Muscle layer of duodenum (tissue), 2 donors: ENCODE results near the gene CAMK1D.
"Not testable (repeated sequence)": the region's sequence is repeated elsewhere in the genome, so short reads cannot be mapped to it uniquely, and the experiment has no call there.

Experiments
- H3K27ac ChIP-seq: one replicate; pipeline ENCODE4 v1.7.0; 2013; ENCODE audit warnings: mild to moderate bottlenecking, low read length
- H3K27me3 ChIP-seq: one replicate; pipeline ENCODE4 v1.7.0; 2013; ENCODE audit warnings: low read depth, mild to moderate bottlenecking, control low read depth, low read length
- H3K36me3 ChIP-seq, 2 donors: one replicate each; pipeline ENCODE4 v1.7.0; 2013; ENCODE audit warnings: low read length in 2 of 2, control low read depth in 1 of 2, mild to moderate bottlenecking in 1 of 2; ENCODE audit not compliant: insufficient read depth in 2 of 2, control insufficient read depth in 1 of 2
- H3K4me1 ChIP-seq, 2 donors: one replicate each; pipeline ENCODE4 v1.7.0; 2013; ENCODE audit warnings: low read length in 2 of 2, mild to moderate bottlenecking in 2 of 2, control low read depth in 1 of 2, moderate library complexity in 1 of 2; ENCODE audit not compliant: insufficient read depth in 2 of 2, control insufficient read depth in 1 of 2
- H3K4me3 ChIP-seq, 2 donors: one replicate each; pipeline ENCODE4 v1.7.0; 2013; ENCODE audit warnings: low read length in 2 of 2, low read depth in 1 of 2, mild to moderate bottlenecking in 1 of 2
- H3K9me3 ChIP-seq, 2 donors: one replicate each; pipeline ENCODE4 v1.7.0; 2013; ENCODE audit warnings: low read length in 2 of 2, control low read depth in 1 of 2, mild to moderate bottlenecking in 1 of 2; ENCODE audit not compliant: control insufficient read depth in 1 of 2
- donor health status: healthy.

CAMK1D gene

DNA sequence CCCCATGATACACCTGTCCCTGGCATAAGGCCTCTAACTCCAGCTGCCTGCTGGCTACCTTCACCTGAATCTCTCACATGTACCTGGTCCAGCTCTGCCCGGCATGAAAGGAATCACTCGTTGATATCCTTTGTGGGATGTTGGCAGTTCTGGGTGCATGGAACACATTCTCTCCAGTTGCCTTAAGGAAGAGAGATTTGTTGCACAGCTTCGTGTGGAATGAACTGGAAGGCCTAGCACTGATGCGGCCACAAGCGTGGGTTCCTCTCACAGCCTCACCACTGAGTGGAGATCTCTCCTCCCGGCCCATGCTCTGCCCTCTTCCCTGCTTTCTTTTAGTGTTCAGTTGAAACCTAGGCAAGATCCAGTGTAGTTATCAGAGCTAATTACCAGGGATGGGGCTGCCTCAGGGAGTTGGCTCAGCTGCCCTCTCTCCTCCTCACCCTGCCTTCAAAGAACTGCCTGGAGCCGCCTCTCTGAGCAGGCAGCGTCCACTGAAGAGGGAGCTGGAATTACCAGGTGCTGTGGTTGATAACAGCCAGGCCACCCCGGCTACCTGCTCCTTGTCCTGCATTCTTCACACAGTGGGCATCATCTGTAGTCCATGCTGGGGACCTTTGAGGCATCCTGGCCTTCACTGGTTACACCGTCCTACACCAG, 457.9 kb downstream of the CAMK1D start:
- Histone ChIP-seq H3K27ac (no peak overlapping the region), H3K4me3 (no peak overlapping the region), H3K4me1 (no peaks in the 10 kb centered on the region), H3K27me3 (no peaks in the 10 kb centered on the region), H3K9me3 (no peaks in the 10 kb centered on the region), H3K36me3 (no peaks in the 10 kb centered on the region)

DNA sequence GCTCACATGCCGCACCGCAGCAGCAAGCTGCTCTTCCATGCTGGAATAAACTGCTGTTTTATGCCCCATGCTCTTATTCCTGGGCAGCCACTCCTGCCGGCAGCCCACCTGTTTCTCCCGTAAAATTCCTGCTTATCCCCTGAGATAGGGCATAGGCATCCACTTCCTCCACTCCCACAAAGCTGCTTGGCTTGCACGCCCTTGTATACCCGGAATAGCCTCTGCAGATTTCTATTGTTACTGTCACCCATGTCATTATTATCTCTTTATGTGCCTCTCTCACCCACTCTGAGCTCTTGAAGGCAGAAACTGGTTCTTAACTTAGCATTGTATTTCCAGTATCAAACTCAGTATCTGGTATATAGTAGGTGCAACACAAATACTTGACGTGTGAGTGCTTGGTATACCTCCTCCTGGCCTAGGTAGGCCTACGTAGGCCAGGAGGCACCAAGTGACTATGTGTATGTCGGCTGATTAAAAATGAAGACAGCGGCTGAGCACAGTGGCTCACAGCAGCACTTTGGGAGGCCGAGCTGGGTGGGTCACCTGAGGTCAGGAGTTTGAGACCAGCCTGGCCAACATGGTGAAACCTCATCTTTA, 458.8 kb downstream of the CAMK1D start:
- H3K27ac ChIP-seq = no peak overlapping the region
- H3K4me3 ChIP-seq = no peak overlapping the region
- no peaks in the 10 kb centered on the region for H3K4me1 ChIP-seq

GRCh38 chr10:12810046-12810445, 460.7 kb downstream of the CAMK1D start:
- H3K4me1 ChIP-seq, H3K9me3 ChIP-seq, H3K27me3 ChIP-seq, H3K27ac ChIP-seq, H3K4me3 ChIP-seq: not testable (repeated sequence)
- peaks cover 0 to 12% of the 10 kb centered on the region in 2 donors for H3K36me3 ChIP-seq

More for the DNA sequence above, 458.8 kb downstream of the CAMK1D start:
- H3K36me3 ChIP-seq = no peaks in the 10 kb centered on the region
- no peaks in the 10 kb centered on the region for H3K9me3 ChIP-seq
- no peaks in the 10 kb centered on the region for H3K27me3 ChIP-seq

- Histone ChIP-seq H3K27me3 (no peaks in the 10 kb centered on the region), H3K4me1 (no peaks in the 10 kb centered on the region), H3K9me3 (peaks cover 0 to 7% of the 10 kb centered on the region in 2 donors), H3K27ac (no peak overlapping the region), H3K36me3 (peaks cover 8 to 19% of the 10 kb centered on the region in 2 donors), H3K4me3 (no peak overlapping the region)
Observed at GRCh38 chr10:12811826-12812225, 462.5 kb downstream of the CAMK1D start.

DNA sequence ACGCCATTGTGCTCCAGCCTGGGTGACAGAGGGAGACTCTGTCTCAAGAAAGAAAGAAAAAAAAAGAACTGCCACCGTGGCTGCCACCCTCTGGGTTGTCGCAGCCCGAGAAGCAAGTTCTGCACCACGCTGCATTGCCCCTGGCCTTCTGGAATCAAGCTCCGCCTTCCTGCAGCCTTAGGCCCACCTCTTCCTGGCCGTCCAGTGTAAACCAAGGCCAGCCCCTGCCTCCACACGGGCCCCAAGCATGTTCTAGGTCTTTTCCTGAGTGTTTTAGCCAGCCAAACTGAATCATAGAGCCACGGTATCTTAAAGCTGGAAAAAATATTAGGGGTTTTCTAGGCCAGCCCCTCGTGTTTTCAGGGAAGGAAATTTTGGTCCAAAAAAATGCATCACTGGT, 463.2 kb downstream of the CAMK1D start:
- H3K4me1 ChIP-seq = no peaks in the 10 kb centered on the region
- peaks cover 0 to 7% of the 10 kb centered on the region in 2 donors for H3K9me3 ChIP-seq
- H3K27ac ChIP-seq = no peak overlapping the region
- H3K27me3 ChIP-seq = no peaks in the 10 kb centered on the region
- peaks cover 8 to 19% of the 10 kb centered on the region in 2 donors for H3K36me3 ChIP-seq
- no peak overlapping the region for H3K4me3 ChIP-seq

- no peaks in the 10 kb centered on the region for H3K27me3 ChIP-seq
- peaks cover 0 to 7% of the 10 kb centered on the region in 2 donors for H3K9me3 ChIP-seq
- no peak overlapping the region for H3K27ac ChIP-seq
- peaks cover 8 to 19% of the 10 kb centered on the region in 2 donors for H3K36me3 ChIP-seq
- no peak overlapping the region for H3K4me3 ChIP-seq
- no peaks in the 10 kb centered on the region for H3K4me1 ChIP-seq
Observed at GRCh38 chr10:12814166-12814565, 464.8 kb downstream of the CAMK1D start.

DNA sequence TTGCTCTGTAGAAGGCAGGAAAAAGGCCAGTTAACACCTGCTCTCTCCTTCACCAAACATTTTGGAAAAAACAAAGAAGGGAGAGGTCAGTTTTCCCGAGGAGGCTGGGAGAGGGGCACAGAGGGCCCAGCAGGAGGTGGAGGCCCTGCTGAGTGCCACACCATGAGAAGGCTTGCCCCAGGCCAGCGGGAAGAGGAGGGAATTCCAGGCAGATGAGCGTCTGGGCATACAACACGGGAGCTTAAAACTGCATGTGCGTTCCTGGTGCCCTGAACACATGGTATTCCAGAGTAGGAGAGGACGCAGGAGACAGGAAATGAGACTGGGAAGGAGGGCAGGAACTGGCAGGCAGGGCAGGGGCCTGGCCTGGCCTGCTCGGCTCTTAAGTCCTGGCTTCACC, 469.7 kb downstream of the CAMK1D start:
- Histone ChIP-seq H3K4me3 (no peak overlapping the region), H3K4me1 (peaks cover 0 to 16% of the 10 kb centered on the region in 2 donors), H3K27me3 (no peaks in the 10 kb centered on the region), H3K9me3 (peaks cover 0 to 7% of the 10 kb centered on the region in 2 donors), H3K36me3 (peaks cover 8 to 16% of the 10 kb centered on the region in 2 donors), H3K27ac (no peak overlapping the region)

DNA sequence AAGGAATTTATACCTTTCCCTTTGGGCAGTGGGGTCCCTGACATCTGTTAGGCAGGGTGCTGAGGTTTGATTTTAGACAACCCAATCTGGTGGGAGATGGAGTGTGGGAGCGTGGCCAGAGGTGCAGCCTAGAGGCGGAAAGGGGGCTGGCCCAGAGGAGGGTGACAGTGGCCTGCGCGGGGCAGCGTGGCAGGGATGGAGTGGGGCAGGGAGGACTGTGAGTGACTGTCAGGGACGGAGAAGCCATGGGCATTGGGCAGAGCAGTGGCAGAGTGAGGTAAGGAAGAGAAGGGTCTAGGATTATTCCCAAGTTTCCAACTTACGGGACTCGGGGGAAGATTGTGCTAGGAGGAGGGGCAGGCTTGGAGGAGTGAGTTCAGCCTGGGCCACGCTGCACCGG, 470.3 kb downstream of the CAMK1D start:
- H3K36me3 ChIP-seq = peaks cover 8 to 10% of the 10 kb centered on the region in 2 donors
- H3K9me3 ChIP-seq = peaks cover 0 to 1% of the 10 kb centered on the region in 2 donors
- H3K27ac ChIP-seq = no peak overlapping the region
- H3K27me3 ChIP-seq = no peaks in the 10 kb centered on the region
- H3K4me3 ChIP-seq = no peak overlapping the region
- peaks cover 0 to 16% of the 10 kb centered on the region in 2 donors for H3K4me1 ChIP-seq

DNA sequence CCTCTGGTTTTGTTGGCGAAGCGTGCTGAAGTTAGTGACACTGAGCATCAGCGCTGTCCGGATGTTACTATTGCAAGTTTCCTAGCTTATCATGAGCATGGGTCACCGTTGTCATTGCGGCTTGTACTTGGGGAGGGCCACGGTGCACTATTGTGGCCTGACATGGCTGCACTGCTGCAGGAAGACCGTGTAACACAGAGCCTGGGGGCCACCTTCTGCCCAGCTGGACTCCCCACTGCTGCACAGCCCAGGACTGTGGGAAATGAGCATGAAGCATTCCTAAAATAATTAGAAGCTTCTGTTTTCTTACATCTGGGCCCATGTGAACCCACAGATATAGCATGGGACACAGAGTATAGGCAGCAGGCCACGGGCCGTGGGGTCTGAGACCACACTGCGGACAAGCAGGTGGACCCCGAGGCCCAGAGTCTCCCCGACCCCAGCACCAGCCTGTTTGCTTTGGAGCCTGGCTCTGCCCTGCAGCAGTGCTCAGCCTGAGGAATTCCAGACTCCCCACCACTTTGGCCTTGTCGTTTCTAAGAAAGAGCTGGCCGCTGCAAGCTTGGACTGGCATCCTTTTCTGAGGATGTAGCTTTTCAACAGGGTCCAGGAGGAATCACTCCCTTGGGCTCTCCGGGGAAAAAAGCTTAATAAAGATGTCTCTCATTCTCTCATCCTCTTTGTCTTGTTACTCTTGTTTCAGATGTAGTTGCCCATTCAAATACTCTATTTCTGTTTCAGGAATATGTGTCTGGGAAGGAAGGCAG, 473.0 kb downstream of the CAMK1D start:
- Histone ChIP-seq H3K36me3 (no peaks in the 10 kb centered on the region), H3K9me3 (no peaks in the 10 kb centered on the region), H3K27ac (no peak overlapping the region), H3K27me3 (no peaks in the 10 kb centered on the region), H3K4me3 (no peak overlapping the region), H3K4me1 (peaks cover 0 to 16% of the 10 kb centered on the region in 2 donors)

GRCh38 chr10:12822893-12823170, 473.5 kb downstream of the CAMK1D start:
- Histone ChIP-seq H3K36me3 (no peaks in the 10 kb centered on the region), H3K4me3 (no peak overlapping the region), H3K27ac (no peak overlapping the region), H3K9me3 (no peaks in the 10 kb centered on the region), H3K27me3 (no peaks in the 10 kb centered on the region), H3K4me1 (peaks cover 0 to 16% of the 10 kb centered on the region in 2 donors)

- no peak overlapping the region for H3K27ac ChIP-seq
- no peaks in the 10 kb centered on the region for H3K27me3 ChIP-seq
- peaks cover 0 to 16% of the 10 kb centered on the region in 2 donors for H3K4me1 ChIP-seq
- no peak overlapping the region for H3K4me3 ChIP-seq
- no peaks in the 10 kb centered on the region for H3K36me3 ChIP-seq
- H3K9me3 ChIP-seq = no peaks in the 10 kb centered on the region
Observed at GRCh38 chr10:12823328-12823727, 474.0 kb downstream of the CAMK1D start.
